GM12873 (cell line): ENCODE data around the gene IQUB.

ENCODE experiments used
- TF ChIP-seq, protein P1 (sequence below): IDR thresholded peaks from 2 replicates; pipeline ENCODE4 v1.5.1; 2012; ENCODE audit warnings: low read depth, mild to moderate bottlenecking, moderate library complexity, low read length, control low read depth; ENCODE audit not compliant: insufficient read depth; ENCODE audit errors: missing control alignments

Gene IQUB

DNA sequence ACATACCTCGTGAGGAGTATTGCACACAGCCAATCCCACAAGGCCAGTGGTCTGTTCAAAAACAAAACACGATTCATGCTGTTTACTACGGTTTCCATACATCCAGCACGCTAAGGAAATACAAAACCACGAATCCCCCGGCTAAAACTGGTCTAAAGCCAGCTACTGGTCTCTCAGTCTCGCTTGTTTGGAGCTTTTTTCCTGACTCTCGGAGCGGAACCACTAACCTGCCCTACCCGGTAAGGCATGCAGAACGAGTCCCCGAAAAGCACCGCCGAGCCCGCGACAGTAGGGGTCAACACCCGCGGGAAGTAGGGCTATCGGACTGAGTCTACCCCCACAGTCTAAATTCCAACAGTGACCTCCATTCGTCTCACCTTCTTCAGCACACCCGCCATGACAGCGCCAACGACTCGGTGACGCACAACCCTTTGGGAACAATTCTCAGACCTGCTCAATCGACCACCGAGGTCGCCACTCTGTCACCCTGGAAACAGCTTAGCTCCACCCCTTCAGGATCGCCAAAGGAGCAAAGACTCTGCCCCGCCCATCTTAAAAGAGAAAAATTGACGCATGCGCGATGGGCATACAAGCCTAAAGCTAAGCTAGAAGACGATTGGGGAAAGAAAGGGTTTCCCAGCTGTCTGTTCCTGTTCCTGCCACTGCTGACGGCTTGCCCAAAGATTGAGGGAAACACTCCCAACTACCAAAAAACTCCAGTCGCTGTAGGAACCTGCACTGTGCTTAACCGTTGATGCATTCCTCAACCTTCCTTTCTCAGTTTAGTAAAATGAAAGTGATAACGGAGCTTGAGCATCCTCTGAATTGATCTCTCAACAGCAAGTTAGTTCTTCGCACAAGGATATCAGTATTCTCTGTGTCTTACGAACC lies 23.2 kb upstream of the IQUB start, which contains the start of gene NDUFA5:
Gene NDUFA5 (minus strand): TSS at position 421 of the 891 bp plus-strand sequence. CDS start 23 bp downstream, at position 398.
- TF ChIP-seq, protein P1, sequence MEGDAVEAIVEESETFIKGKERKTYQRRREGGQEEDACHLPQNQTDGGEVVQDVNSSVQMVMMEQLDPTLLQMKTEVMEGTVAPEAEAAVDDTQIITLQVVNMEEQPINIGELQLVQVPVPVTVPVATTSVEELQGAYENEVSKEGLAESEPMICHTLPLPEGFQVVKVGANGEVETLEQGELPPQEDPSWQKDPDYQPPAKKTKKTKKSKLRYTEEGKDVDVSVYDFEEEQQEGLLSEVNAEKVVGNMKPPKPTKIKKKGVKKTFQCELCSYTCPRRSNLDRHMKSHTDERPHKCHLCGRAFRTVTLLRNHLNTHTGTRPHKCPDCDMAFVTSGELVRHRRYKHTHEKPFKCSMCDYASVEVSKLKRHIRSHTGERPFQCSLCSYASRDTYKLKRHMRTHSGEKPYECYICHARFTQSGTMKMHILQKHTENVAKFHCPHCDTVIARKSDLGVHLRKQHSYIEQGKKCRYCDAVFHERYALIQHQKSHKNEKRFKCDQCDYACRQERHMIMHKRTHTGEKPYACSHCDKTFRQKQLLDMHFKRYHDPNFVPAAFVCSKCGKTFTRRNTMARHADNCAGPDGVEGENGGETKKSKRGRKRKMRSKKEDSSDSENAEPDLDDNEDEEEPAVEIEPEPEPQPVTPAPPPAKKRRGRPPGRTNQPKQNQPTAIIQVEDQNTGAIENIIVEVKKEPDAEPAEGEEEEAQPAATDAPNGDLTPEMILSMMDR: no peak

DNA sequence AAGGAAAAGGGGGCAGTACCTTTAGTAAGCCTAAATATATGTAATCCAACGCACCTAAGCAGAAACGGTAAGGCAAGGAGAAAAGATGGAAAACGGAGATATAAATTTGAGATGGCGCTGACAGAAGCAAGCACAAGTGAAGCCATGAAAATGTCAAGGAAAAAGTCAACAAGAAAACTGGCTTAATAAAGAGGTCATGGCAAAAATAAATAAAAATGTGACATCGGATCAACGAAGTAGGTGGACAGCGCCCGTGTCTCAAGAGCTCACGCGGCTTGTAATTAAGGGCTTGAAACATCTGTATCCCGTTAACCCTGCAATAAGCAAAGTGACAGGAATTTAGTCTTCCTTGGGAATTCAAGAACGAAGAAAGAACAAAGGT lies 22.6 kb upstream of the IQUB start:
- TF ChIP-seq, protein P1: no peak

DNA sequence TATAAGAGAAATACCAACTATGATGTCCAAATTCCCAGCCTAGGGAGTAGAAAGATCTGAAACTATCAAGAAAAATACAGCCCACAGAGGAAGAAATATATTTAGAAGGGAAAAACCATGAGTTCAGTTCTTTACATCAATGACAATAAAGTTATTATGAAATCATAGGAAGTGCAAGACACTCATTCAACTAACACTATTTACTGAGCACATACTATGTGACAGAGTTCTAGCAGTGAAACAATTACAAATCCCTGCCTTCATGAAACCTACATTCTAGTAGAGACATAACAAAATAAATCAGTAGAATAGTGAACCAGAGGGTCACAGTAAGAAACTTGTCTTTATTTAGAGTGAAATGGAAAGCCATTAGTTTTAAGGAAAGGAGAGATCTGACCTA lies 21.1 kb upstream of the IQUB start:
- TF ChIP-seq, protein P1: no peak

DNA sequence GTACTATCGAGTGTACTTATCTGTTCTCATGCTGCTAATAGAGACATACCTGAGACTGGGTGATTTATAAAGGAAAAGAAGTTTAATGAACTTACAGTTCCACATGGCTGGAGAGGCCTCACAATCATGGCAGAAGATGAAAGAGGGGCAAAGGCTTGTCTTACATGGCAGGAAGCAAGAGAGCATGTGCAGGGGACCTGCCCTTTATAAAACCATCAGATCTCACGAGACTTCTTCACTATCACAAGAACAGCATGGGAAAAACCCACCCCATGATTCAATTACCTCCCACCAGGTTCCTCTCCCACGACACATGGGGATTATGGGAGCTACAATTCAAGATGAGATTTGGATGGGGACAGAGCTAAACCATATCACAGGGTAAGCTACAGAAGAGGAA lies 18.8 kb upstream of the IQUB start:
- TF ChIP-seq, protein P1: no peak

DNA sequence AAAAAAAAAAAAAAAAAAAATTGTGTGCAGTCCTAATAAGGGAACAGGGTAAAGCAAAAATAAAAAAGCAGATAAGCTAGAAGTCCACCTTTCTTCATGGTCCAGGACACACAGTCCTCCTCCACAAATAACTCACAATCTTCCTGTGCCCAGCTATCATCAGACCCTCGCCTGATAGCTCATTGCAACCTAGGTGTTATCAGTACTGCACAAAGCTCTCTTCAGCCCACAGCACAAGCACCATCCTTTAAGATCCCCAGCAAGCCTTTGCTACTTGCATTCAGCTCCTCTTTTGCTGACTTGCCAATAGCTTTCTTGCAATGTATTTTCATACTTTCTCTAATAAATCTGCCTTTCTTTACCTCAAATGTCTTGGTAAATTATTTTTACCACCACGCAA lies 18.2 kb upstream of the IQUB start:
- TF ChIP-seq, protein P1: no peak

DNA sequence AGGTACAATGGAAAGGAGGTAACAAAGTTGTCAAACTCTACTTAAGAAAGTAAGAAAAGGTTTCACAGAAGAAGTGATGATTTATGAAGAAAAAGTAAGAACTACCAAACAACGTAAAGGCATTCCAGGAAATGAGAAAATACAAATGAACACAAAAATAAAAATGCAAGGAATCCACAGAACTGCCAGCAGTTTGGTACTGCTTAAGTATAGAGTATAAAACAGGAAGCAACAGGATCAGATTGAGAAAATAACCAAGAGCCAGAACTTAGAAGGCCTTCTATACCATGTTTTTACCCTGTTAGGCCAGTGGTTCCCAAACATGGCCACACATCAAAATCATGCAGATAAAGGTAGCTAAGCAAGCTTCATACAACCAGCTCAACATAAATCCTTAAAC lies 14.0 kb upstream of the IQUB start:
- TF ChIP-seq, protein P1: no peak

DNA sequence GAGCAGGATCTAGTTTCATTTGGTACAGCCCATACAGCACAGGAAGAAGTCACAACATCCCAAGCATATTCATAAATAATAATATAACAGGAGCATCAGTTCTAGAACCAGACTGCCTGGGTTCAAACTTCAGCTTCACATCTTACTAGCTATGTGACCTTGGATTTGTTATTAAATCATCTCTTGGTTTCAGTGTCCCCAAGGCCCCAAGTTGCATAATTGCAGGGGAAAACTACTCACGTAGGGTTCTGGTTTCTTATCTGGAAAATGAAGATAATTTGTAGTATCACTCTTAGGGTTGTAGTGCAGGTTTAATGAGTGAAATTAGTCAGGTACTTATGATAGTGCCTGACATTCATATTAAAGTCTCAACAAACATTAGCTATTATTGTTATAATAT lies 5.5 kb upstream of the IQUB start:
- TF ChIP-seq, protein P1: no peak
